Measurements from ENCODE around the gene AATF. TPM values are rescaled to one million over a fixed set of nuclear protein-coding genes. Genes with fewer than 3 reads are reported as not detected.

Gene AATF
- total and polyA plus RNA-seq, 2 of the 8 experiments (the other 6 are each of a cell fraction or from before 2014, with no cell fraction given), result 20.1 to 62.8 TPM

DNA sequence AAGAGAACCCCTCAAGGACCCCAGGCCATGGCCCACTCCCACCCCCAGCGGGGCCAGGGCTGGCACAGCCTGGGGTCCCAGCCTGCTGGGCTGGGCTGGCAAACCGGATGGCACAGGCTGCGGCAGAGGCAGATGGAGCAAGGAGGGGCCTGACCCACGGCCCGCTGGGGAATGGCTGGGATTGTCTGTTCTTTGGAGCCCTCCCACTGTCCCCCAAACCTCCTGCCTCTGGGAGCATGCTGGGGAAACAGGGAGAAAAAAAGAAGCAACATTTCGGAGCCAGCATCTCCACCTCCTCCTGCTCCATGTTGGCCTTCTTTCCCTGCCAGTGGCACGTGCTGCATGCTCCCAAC lies 48.6 kb upstream of the AATF start (continued):
- TF ChIP-seq SUZ12 (IDR thresholded peaks at IDR 0.05; ENCODE audit: low read length), result no peak
- no peak for TF ChIP-seq ASH2L (IDR thresholded peaks at IDR 0.05; ENCODE audit: low read length)
- no peak for TF ChIP-seq EP300 (IDR thresholded peaks at IDR 0.05; ENCODE audit: borderline replicate concordance in 1 of 2, low read depth in 2 of 2, low read length in 2 of 2)
- TF ChIP-seq CBX8 (IDR thresholded peaks at IDR 0.05; ENCODE audit: borderline replicate concordance, low read depth, low read length), result no peak
- no peak for TF ChIP-seq BCL11A (IDR thresholded peaks at IDR 0.05; ENCODE audit: low read depth in 2 of 2, low read length in 2 of 2)
- TF ChIP-seq FOSL1 (IDR thresholded peaks at IDR 0.05; ENCODE audit: insufficient read depth, low read depth, low read length), result no peak
- no peak for TF ChIP-seq ATF2 (IDR thresholded peaks at IDR 0.05; ENCODE audit: low read length)
- no peak for TF ChIP-seq PHF8 (conservative IDR thresholded peaks at IDR 0.05; ENCODE audit: low read depth, low read length)

All from H1 (cell line).